WTC11 (cell line): ENCODE measurements around the gene DNAH17. TPM values are rescaled to one million over a fixed set of nuclear protein-coding genes. Genes with fewer than 3 reads are reported as not detected.

ENCODE experiments used
- ATAC-seq: fragments of 200-7000 bp; cut with Tn5 transposase; 2 replicates; pipeline ENCODE4 v1.10.0; 2021; ENCODE audit warnings: mild to moderate bottlenecking, moderate library complexity
- CTCF ChIA-PET: fragments of 300-600 bp; sonication (Branson Sonifier 250); formaldehyde crosslinking; loops from one replicate; lab custom pipeline; 2021; ENCODE audit warnings: antibody characterized with exemption; lab: Charles Lee
- POLR2A ChIA-PET: fragments of 350-600 bp; sonication (Branson Sonifier 250); formaldehyde crosslinking; loops from one replicate; lab custom pipeline; 2021; ENCODE audit warnings: antibody characterized with exemption; lab: Charles Lee
- DNase-seq: peaks from one replicate; pipeline ENCODE4 v3.0.0; 2021; ENCODE audit warnings: low spot score
- H3K27ac Mint-ChIP-seq: 2 replicates; pipeline ENCODE4 v1.8.0; 2021; ENCODE audit warnings: mixed read lengths
- H3K27me3 Mint-ChIP-seq: 2 replicates; pipeline ENCODE4 v1.8.0; 2021; ENCODE audit warnings: low read depth, mild to moderate bottlenecking, moderate library complexity, mixed read lengths
- H3K36me3 Mint-ChIP-seq: 2 replicates; pipeline ENCODE4 v1.8.0; 2021; ENCODE audit warnings: mixed read lengths
- H3K4me1 Mint-ChIP-seq: 2 replicates; pipeline ENCODE4 v1.8.0; 2022; ENCODE audit warnings: mixed read lengths
- H3K4me3 Mint-ChIP-seq: 2 replicates; pipeline ENCODE4 v1.8.0; 2021; ENCODE audit warnings: mild to moderate bottlenecking, moderate library complexity, mixed read lengths
- H3K9me3 Mint-ChIP-seq: 2 replicates; pipeline ENCODE4 v1.8.0; 2021; ENCODE audit warnings: mixed read lengths
- ATF1 ChIP-seq: sonication (generic); formaldehyde crosslinking; IDR thresholded peaks from 2 replicates; pipeline ENCODE4 v1.8.1; 2023; ENCODE audit warnings: mild to moderate bottlenecking, moderate library complexity, missing genetic modification reagents
- ELF4 ChIP-seq: sonication (generic); formaldehyde crosslinking; IDR thresholded peaks from 2 replicates; pipeline ENCODE4 v1.8.1; 2022; ENCODE audit warnings: low read depth, mild to moderate bottlenecking, moderate library complexity, missing genetic modification reagents
- ESRRA ChIP-seq: sonication (generic); formaldehyde crosslinking; IDR thresholded peaks from 2 replicates; pipeline ENCODE4 v1.8.1; 2022; ENCODE audit warnings: mild to moderate bottlenecking, missing genetic modification reagents, borderline replicate concordance
- FOXJ3 ChIP-seq: sonication (generic); formaldehyde crosslinking; IDR thresholded peaks from 2 replicates; pipeline ENCODE4 v1.9.0; 2021; ENCODE audit warnings: missing genetic modification reagents, mild to moderate bottlenecking, borderline replicate concordance
- FOXK1 ChIP-seq: sonication (generic); formaldehyde crosslinking; IDR thresholded peaks from 2 replicates; pipeline ENCODE4 v1.8.0; 2022; ENCODE audit warnings: mild to moderate bottlenecking, moderate library complexity, missing genetic modification reagents
- FOXP1 ChIP-seq: sonication (generic); formaldehyde crosslinking; IDR thresholded peaks from 2 replicates; pipeline ENCODE4 v1.8.0; 2022; ENCODE audit warnings: missing genetic modification reagents, mild to moderate bottlenecking, moderate library complexity, borderline replicate concordance
- IRF2 ChIP-seq: sonication (generic); formaldehyde crosslinking; IDR thresholded peaks from 2 replicates; pipeline ENCODE4 v1.8.0; 2022; ENCODE audit warnings: low read depth, missing genetic modification reagents, borderline replicate concordance
- JUN ChIP-seq: sonication (generic); formaldehyde crosslinking; IDR thresholded peaks from 2 replicates; pipeline ENCODE4 v1.8.0; 2023; ENCODE audit warnings: mild to moderate bottlenecking, missing genetic modification reagents
- NFATC4 ChIP-seq: fragments of 250-450 bp; sonication (Bioruptor Pico); IDR thresholded peaks from 2 replicates; pipeline ENCODE4 v1.9.0; 2021; ENCODE audit warnings: mild to moderate bottlenecking
- NR1H2 ChIP-seq: sonication (generic); formaldehyde crosslinking; IDR thresholded peaks from 2 replicates; pipeline ENCODE4 v1.9.0; 2021; ENCODE audit warnings: mild to moderate bottlenecking, moderate library complexity, missing genetic modification reagents
- SMAD4 ChIP-seq: sonication (generic); formaldehyde crosslinking; IDR thresholded peaks from 2 replicates; pipeline ENCODE4 v1.8.0; 2022; ENCODE audit warnings: mild to moderate bottlenecking, missing genetic modification reagents
- ZNF121 ChIP-seq: sonication (generic); formaldehyde crosslinking; IDR thresholded peaks from 2 replicates; pipeline ENCODE4 v1.8.0; 2023; ENCODE audit warnings: missing genetic modification reagents
- ZNF232 ChIP-seq: sonication (generic); formaldehyde crosslinking; IDR thresholded peaks from 2 replicates; pipeline ENCODE4 v1.8.0; 2022; ENCODE audit warnings: mild to moderate bottlenecking, missing genetic modification reagents
- total RNA-seq: library from RNA; stranded (reverse); gene quantifications from 3 replicates; pipeline ENCODE4 v1.2.3, GENCODE V29; 2021
- TF ChIP-seq, protein P1 (sequence below): sonication (generic); formaldehyde crosslinking; IDR thresholded peaks from 2 replicates; pipeline ENCODE4 v1.8.1; 2023; ENCODE audit warnings: mild to moderate bottlenecking, missing genetic modification reagents, borderline replicate concordance
- TF ChIP-seq, protein P2 (sequence below): fragments of 250-450 bp; sonication (Bioruptor Pico); IDR thresholded peaks from 2 replicates; pipeline ENCODE4 v1.9.0; 2021; ENCODE audit warnings: mild to moderate bottlenecking
- TF ChIP-seq, protein P3 (sequence below): sonication (generic); formaldehyde crosslinking; IDR thresholded peaks from 2 replicates; pipeline ENCODE4 v1.8.1; 2022; ENCODE audit warnings: low read depth, missing genetic modification reagents, borderline replicate concordance
- TF ChIP-seq, protein P4 (sequence below): fragments of 250-450 bp; sonication (Bioruptor Pico); conservative IDR thresholded peaks from 2 replicates; pipeline ENCODE4 v1.9.0; 2021; ENCODE audit warnings: mild to moderate bottlenecking
- TF ChIP-seq, protein P5 (sequence below): sonication (generic); formaldehyde crosslinking; IDR thresholded peaks from 2 replicates; pipeline ENCODE4 v1.8.0; 2022; ENCODE audit warnings: mild to moderate bottlenecking, missing genetic modification reagents
- TF ChIP-seq, protein P6 (sequence below): sonication (generic); formaldehyde crosslinking; IDR thresholded peaks from 2 replicates; pipeline ENCODE4 v1.8.0; 2023; ENCODE audit warnings: missing genetic modification reagents, mild to moderate bottlenecking, borderline replicate concordance
- TF ChIP-seq, protein P7 (sequence below): fragments of 250-450 bp; sonication (Bioruptor Pico); IDR thresholded peaks from 2 replicates; pipeline ENCODE4 v1.9.0; 2021; ENCODE audit warnings: moderate library complexity, mild to moderate bottlenecking, inconsistent platforms, borderline replicate concordance

Gene DNAH17
- total RNA-seq, 1 experiment from 2014 or later, result 0.87 TPM

DNA sequence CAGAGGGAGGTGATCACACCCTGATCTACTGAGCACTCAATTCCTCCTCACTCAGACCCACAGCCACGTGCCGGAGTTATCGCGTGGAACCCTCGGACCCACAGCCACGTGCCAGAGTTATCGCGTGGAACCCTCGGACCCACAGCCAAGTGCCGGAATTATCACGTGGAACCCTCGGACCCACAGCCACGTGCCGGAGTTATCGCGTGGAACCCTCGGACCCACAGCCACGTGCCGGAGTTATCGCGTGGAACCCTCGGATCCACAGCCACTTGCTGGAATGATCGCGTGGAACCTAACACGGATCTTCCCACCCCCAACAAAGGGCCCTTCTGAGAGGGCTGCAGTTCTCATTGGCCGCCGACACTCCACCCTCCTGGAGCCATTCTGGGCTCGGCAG lies 101.0 kb downstream of the DNAH17 start (continued):
- TF ChIP-seq, protein P1, sequence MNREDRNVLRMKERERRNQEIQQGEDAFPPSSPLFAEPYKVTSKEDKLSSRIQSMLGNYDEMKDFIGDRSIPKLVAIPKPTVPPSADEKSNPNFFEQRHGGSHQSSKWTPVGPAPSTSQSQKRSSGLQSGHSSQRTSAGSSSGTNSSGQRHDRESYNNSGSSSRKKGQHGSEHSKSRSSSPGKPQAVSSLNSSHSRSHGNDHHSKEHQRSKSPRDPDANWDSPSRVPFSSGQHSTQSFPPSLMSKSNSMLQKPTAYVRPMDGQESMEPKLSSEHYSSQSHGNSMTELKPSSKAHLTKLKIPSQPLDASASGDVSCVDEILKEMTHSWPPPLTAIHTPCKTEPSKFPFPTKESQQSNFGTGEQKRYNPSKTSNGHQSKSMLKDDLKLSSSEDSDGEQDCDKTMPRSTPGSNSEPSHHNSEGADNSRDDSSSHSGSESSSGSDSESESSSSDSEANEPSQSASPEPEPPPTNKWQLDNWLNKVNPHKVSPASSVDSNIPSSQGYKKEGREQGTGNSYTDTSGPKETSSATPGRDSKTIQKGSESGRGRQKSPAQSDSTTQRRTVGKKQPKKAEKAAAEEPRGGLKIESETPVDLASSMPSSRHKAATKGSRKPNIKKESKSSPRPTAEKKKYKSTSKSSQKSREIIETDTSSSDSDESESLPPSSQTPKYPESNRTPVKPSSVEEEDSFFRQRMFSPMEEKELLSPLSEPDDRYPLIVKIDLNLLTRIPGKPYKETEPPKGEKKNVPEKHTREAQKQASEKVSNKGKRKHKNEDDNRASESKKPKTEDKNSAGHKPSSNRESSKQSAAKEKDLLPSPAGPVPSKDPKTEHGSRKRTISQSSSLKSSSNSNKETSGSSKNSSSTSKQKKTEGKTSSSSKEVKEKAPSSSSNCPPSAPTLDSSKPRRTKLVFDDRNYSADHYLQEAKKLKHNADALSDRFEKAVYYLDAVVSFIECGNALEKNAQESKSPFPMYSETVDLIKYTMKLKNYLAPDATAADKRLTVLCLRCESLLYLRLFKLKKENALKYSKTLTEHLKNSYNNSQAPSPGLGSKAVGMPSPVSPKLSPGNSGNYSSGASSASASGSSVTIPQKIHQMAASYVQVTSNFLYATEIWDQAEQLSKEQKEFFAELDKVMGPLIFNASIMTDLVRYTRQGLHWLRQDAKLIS (CRISPR knock-in tag), result no peak
- TF ChIP-seq, protein P2, sequence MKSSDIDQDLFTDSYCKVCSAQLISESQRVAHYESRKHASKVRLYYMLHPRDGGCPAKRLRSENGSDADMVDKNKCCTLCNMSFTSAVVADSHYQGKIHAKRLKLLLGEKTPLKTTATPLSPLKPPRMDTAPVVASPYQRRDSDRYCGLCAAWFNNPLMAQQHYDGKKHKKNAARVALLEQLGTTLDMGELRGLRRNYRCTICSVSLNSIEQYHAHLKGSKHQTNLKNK (CRISPR knock-in tag), result no peak
- TF ChIP-seq FOXP1 (CRISPR knock-in tag) (no peak), ZNF232 (CRISPR knock-in tag) (no peak), ZNF121 (no peak), ESRRA (CRISPR knock-in tag) (no peak), JUN (CRISPR knock-in tag) (no peak), NFATC4 (no peak), ATF1 (CRISPR knock-in tag) (no peak), IRF2 (CRISPR knock-in tag) (no peak)
- TF ChIP-seq, protein P3, sequence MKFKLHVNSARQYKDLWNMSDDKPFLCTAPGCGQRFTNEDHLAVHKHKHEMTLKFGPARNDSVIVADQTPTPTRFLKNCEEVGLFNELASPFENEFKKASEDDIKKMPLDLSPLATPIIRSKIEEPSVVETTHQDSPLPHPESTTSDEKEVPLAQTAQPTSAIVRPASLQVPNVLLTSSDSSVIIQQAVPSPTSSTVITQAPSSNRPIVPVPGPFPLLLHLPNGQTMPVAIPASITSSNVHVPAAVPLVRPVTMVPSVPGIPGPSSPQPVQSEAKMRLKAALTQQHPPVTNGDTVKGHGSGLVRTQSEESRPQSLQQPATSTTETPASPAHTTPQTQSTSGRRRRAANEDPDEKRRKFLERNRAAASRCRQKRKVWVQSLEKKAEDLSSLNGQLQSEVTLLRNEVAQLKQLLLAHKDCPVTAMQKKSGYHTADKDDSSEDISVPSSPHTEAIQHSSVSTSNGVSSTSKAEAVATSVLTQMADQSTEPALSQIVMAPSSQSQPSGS (CRISPR knock-in tag), result no peak

DNA sequence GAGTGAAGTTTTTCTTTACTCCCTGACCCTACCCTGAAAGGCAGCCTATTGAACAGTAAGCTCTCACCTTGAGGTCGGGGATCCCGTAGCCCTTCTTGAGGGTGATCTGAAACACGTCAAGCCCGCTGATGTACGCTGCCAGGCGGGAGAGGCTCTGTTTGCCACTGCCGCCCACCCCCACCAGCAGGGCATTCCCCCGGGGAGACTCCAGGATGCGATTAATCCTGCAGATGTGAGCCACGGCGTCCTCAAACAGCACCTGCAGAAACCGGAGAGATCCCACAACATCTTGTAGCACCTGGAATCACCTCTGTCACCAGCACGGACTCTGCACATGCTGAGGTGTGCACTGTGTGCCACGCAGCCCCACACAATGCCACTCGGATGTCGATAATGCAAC lies 102.0 kb downstream of the DNAH17 start:
- Mint-ChIP-seq H3K36me3 (no peaks in the 10 kb centered on the region), H3K27ac (no peak overlapping the region), H3K4me1 (peaks cover 4% of the 10 kb centered on the region), H3K27me3 (no peaks in the 10 kb centered on the region), H3K9me3 (no peaks in the 10 kb centered on the region), H3K4me3 (no peak overlapping the region)
- ChIA-PET CTCF (no interaction called here), POLR2A (no interaction called here)
- DNase-seq (no peak), ATAC-seq (no peak)
- TF ChIP-seq, protein P4, sequence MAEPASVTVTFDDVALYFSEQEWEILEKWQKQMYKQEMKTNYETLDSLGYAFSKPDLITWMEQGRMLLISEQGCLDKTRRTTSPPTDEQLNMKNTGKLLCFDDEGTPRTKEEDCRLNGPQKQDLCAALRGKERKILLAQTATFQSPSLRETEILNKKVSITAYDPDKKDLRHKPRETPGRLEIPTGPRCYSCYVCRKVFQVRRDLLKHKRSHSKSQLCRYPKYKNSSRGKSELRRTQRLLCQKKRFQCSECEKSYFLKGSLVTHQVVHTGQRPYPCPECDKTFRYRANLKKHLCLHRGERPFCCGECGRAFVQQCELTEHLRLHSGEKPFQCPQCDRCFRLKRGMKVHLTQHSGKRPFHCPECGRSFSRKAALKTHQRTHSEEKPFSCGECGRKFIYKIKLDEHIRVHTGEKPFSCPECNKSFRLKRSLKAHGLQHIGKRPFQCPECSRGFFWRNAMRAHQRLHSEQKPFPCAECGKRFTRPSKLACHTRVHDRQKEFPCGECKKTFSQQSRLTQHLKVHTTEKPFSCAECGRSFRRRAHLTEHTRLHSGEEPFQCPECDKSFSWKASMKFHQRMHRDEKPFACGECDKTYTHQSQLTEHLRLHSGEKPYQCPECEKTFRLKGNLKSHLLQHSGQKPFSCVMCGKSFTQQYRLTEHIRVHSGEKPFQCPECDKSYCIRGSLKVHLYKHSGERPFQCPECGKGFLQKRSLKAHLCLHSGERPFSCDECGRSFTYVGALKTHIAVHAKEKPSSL, result no peak
- TF ChIP-seq, protein P3 (CRISPR knock-in tag), result no peak
- TF ChIP-seq, protein P5, sequence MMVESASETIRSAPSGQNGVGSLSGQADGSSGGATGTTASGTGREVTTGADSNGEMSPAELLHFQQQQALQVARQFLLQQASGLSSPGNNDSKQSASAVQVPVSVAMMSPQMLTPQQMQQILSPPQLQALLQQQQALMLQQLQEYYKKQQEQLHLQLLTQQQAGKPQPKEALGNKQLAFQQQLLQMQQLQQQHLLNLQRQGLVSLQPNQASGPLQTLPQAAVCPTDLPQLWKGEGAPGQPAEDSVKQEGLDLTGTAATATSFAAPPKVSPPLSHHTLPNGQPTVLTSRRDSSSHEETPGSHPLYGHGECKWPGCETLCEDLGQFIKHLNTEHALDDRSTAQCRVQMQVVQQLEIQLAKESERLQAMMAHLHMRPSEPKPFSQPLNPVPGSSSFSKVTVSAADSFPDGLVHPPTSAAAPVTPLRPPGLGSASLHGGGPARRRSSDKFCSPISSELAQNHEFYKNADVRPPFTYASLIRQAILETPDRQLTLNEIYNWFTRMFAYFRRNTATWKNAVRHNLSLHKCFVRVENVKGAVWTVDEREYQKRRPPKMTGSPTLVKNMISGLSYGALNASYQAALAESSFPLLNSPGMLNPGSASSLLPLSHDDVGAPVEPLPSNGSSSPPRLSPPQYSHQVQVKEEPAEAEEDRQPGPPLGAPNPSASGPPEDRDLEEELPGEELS (CRISPR knock-in tag), result no peak
- TF ChIP-seq, protein P6, sequence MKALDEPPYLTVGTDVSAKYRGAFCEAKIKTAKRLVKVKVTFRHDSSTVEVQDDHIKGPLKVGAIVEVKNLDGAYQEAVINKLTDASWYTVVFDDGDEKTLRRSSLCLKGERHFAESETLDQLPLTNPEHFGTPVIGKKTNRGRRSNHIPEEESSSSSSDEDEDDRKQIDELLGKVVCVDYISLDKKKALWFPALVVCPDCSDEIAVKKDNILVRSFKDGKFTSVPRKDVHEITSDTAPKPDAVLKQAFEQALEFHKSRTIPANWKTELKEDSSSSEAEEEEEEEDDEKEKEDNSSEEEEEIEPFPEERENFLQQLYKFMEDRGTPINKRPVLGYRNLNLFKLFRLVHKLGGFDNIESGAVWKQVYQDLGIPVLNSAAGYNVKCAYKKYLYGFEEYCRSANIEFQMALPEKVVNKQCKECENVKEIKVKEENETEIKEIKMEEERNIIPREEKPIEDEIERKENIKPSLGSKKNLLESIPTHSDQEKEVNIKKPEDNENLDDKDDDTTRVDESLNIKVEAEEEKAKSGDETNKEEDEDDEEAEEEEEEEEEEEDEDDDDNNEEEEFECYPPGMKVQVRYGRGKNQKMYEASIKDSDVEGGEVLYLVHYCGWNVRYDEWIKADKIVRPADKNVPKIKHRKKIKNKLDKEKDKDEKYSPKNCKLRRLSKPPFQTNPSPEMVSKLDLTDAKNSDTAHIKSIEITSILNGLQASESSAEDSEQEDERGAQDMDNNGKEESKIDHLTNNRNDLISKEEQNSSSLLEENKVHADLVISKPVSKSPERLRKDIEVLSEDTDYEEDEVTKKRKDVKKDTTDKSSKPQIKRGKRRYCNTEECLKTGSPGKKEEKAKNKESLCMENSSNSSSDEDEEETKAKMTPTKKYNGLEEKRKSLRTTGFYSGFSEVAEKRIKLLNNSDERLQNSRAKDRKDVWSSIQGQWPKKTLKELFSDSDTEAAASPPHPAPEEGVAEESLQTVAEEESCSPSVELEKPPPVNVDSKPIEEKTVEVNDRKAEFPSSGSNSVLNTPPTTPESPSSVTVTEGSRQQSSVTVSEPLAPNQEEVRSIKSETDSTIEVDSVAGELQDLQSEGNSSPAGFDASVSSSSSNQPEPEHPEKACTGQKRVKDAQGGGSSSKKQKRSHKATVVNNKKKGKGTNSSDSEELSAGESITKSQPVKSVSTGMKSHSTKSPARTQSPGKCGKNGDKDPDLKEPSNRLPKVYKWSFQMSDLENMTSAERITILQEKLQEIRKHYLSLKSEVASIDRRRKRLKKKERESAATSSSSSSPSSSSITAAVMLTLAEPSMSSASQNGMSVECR (CRISPR knock-in tag), result no peak
- TF ChIP-seq, protein P7, sequence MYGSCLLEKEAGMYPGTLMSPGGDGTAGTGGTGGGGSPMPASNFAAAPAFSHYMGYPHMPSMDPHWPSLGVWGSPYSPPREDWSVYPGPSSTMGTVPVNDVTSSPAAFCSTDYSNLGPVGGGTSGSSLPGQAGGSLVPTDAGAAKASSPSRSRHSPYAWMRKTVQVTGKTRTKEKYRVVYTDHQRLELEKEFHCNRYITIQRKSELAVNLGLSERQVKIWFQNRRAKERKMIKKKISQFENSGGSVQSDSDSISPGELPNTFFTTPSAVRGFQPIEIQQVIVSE (CRISPR knock-in tag), result no peak
- TF ChIP-seq SMAD4 (no peak), FOXJ3 (CRISPR knock-in tag) (no peak), ELF4 (CRISPR knock-in tag) (no peak), FOXK1 (CRISPR knock-in tag) (no peak), NR1H2 (CRISPR knock-in tag) (no peak), ZNF121 (no peak), FOXP1 (CRISPR knock-in tag) (no peak)
- TF ChIP-seq, all 79 proteins: peak for 0
